Ascending aorta (tissue), 2 donors: ENCODE data around the gene ZNF229. TPM values are rescaled to one million over a fixed set of nuclear protein-coding genes. Genes with fewer than 3 reads are reported as not detected.
"Not testable (repeated sequence)": the region's sequence is repeated elsewhere in the genome, so short reads cannot be mapped to it uniquely, and the experiment has no call there.

Source experiments
- DNase-seq, 2 donors: peaks; one replicate each; pipeline ENCODE4 v3.0.0-alpha.2; 2019; ENCODE audit warnings: low spot score in 2 of 2
- H3K27ac ChIP-seq, 2 donors: fragments of 200-600 bp; sonication (generic); one replicate each; pipeline ENCODE4 v1.5.1; 2016 to 2017; ENCODE audit warnings: mild to moderate bottlenecking in 1 of 2
- H3K27me3 ChIP-seq: fragments of 200-600 bp; sonication (generic); one replicate; pipeline ENCODE4 v1.5.1; 2017
- H3K36me3 ChIP-seq, 2 donors: fragments of 200-600 bp; sonication (generic); one replicate each; pipeline ENCODE4 v1.5.1; 2016
- H3K4me1 ChIP-seq, 2 donors: fragments of 200-600 bp; sonication (generic); one replicate each; pipeline ENCODE4 v1.5.1; 2016 to 2017; ENCODE audit warnings: mild to moderate bottlenecking in 1 of 2
- H3K4me3 ChIP-seq, 2 donors: fragments of 200-600 bp; sonication (generic); one replicate each; pipeline ENCODE4 v1.5.1; 2016 to 2017; ENCODE audit warnings: mild to moderate bottlenecking in 1 of 2
- H3K9me3 ChIP-seq, 2 donors: fragments of 200-600 bp; sonication (generic); one replicate each; pipeline ENCODE4 v1.5.1; 2016
- CTCF ChIP-seq, 3 experiments: fragments of 200-600 bp in 2 of 3; fragments of 450-650 bp in 1 of 3; sonication (generic) in 2 of 3; IDR thresholded peaks; one replicate each; pipeline ENCODE4 v1.5.1; 2016 to 2019; ENCODE audit warnings: antibody characterized with exemption in 3 of 3, mild to moderate bottlenecking in 1 of 3, moderate library complexity in 1 of 3
- intact Hi-C: fragments of 100-400 bp; cut with DNase I; formaldehyde crosslinking; loops from one replicate; pipeline ENCODE4 v1.15.1; 2023
- total RNA-seq: library from RNA; depleted of rRNA; stranded (reverse); fragments of >200 nt; gene quantifications from one replicate; pipeline ENCODE4 v1.1.0, GENCODE V29; 2016

Gene ZNF229
- total RNA-seq, 1 donor from 2014 or later = 2.1 TPM

- peak within 1 kb of the TSS; percentile 56 to 59 for H3K4me3 ChIP-seq
- no peak for TF ChIP-seq CTCF (IDR thresholded peaks at IDR 0.05)
- no peaks in the 10 kb centered on the region for H3K4me1 ChIP-seq
- peak within 1 kb of the TSS in 1 of 2 donors; percentile 7 for H3K27ac ChIP-seq
- intact Hi-C loops = no loop called here
- peak; percentile 36 to 90 for DNase-seq
- peaks cover under 1 to 58% of the 10 kb centered on the region in 2 donors for H3K9me3 ChIP-seq
- no peaks in the 10 kb centered on the region for H3K27me3 ChIP-seq
- H3K36me3 ChIP-seq = no peaks in the 10 kb centered on the region
Measured at GRCh38 chr19:44401139-44402115, 46.8 kb downstream of the ZNF229 start, which contains the start of gene ZNF285. Gene ZNF285 (minus strand): TSS chr19:44401608. CDS start chr19:44397213, 4,395 bp downstream.

- Histone ChIP-seq H3K9me3 (peaks cover 18 to 21% of the 10 kb centered on the region in 2 donors), H3K36me3 (peaks cover 33 to 58% of the 10 kb centered on the region in 2 donors)
- DNase-seq, H3K27me3 ChIP-seq, H3K4me3 ChIP-seq, H3K27ac ChIP-seq, intact Hi-C loops, H3K4me1 ChIP-seq: not testable (repeated sequence)
Measured at GRCh38 chr19:44389268-44389667, 59.0 kb downstream of the ZNF229 start.

Other genes starting within 250 kb of the ZNF229 start
- gene ZNF227, start 235.9 kb downstream of the ZNF229 start, total RNA-seq = 7.1 TPM
- gene ZNF233, start 188.6 kb downstream of the ZNF229 start, total RNA-seq = not detected
- 6.6 TPM for gene ZNF235, start 143.4 kb downstream of the ZNF229 start, total RNA-seq
- 0.11 TPM for gene ZNF112, start 91.8 kb downstream of the ZNF229 start, total RNA-seq
- not detected for gene ZNF285, start 46.9 kb downstream of the ZNF229 start, total RNA-seq
- gene ZNF180, start 52.0 kb upstream of the ZNF229 start, total RNA-seq = 10.9 TPM
- not detected for gene CEACAM20, start 81.2 kb upstream of the ZNF229 start, total RNA-seq
- gene IGSF23, start 165.1 kb upstream of the ZNF229 start, total RNA-seq = not detected
- 61.4 TPM for gene PVR, start 195.4 kb upstream of the ZNF229 start, total RNA-seq
- 6.3 TPM for gene CEACAM19, start 223.0 kb upstream of the ZNF229 start, total RNA-seq